Measurements from ENCODE around the gene SEPTIN6. TPM values are rescaled to one million over a fixed set of nuclear protein-coding genes. Genes with fewer than 3 reads are reported as not detected.

The SEPTIN6 gene
- total RNA-seq, 2 donors from 2014 or later = 11.5 to 18.7 TPM

DNA sequence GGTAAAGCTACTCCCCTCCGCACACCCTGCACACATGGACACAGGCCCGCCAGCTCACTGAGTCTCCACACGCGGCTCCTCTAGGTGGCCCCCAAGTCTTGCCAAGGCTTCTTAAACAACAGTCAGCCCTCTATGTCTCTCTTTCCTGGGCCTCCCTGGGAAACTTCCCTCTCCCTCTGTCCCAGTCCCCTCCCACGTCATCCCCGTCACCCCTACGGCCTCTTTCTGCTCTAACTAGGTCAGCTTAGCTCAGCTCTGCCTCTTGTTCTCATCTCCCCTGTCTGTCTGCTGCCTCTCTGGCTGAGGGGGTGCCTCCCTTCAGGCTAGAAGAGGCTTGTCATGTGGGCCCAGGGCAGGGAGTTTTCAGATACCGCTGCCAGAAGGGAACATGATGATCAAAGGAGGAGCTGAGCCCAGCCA, 38.8 kb downstream of the SEPTIN6 start:
- TF ChIP-seq, protein P1, sequence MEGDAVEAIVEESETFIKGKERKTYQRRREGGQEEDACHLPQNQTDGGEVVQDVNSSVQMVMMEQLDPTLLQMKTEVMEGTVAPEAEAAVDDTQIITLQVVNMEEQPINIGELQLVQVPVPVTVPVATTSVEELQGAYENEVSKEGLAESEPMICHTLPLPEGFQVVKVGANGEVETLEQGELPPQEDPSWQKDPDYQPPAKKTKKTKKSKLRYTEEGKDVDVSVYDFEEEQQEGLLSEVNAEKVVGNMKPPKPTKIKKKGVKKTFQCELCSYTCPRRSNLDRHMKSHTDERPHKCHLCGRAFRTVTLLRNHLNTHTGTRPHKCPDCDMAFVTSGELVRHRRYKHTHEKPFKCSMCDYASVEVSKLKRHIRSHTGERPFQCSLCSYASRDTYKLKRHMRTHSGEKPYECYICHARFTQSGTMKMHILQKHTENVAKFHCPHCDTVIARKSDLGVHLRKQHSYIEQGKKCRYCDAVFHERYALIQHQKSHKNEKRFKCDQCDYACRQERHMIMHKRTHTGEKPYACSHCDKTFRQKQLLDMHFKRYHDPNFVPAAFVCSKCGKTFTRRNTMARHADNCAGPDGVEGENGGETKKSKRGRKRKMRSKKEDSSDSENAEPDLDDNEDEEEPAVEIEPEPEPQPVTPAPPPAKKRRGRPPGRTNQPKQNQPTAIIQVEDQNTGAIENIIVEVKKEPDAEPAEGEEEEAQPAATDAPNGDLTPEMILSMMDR (conservative IDR thresholded peaks at IDR 0.05) = no peak
- H3K27me3 Mint-ChIP-seq (ENCODE audit: insufficient read depth) = no peaks in the 10 kb centered on the region
- Histone ChIP-seq H3K9me3 (ENCODE audit: control insufficient read depth, low read length) (no peaks in the 10 kb centered on the region), H3K4me3 (ENCODE audit: low read length) (no peak overlapping the region), H3K27ac (ENCODE audit: low read depth, low read length) (peak overlapping the region; percentile 53), H3K27me3 (ENCODE audit: control insufficient read depth, insufficient read depth, low read length, poor library complexity, severe bottlenecking) (no peaks in the 10 kb centered on the region), H3K36me3 (ENCODE audit: control insufficient read depth, insufficient read depth, low read length) (no peaks in the 10 kb centered on the region), H3K4me1 (ENCODE audit: control insufficient read depth, insufficient read depth, low read length) (no peaks in the 10 kb centered on the region), H3K9ac (ENCODE audit: extremely low read depth, low read length, poor library complexity, severe bottlenecking) (no peak overlapping the region)
- no peak overlapping the region for H3K4me3 Mint-ChIP-seq
- H3K36me3 Mint-ChIP-seq (ENCODE audit: low read depth) = no peaks in the 10 kb centered on the region
- H3K27ac Mint-ChIP-seq = peak overlapping the region; percentile 35
- peak; percentile 64 for DNase-seq
- peaks cover 67% of the 10 kb centered on the region for H3K9me3 Mint-ChIP-seq
- H3K4me1 Mint-ChIP-seq = peaks cover 3% of the 10 kb centered on the region
- WGBS, 2 experiments (ENCODE audit: insufficient coverage in 1 of 2, insufficient read length in 1 of 2) = 78% methylated on average over 8 of the region's 8 CpGs; no CpG with 5 or more reads in 1 of the 2 experiments

DNA sequence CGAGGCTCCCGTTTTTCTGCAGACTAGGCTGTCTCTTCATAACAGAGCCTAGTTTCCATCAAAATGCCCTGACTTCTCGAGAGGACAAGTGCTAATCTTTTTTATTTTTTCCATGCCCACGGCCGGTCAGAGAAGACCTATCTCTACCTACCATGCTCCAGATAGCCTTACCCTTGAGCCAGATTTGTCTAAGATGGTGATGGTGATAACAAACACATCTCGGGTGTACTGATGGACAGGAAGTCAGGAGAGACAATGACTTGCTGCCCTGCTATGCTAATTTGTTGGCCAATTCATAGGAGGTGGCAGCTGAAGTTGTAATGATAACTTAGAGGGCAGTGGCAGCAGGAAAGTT, 44.6 kb downstream of the SEPTIN6 start:
- Histone ChIP-seq H3K4me3 (ENCODE audit: low read length) (no peak overlapping the region), H3K27me3 (ENCODE audit: control insufficient read depth, insufficient read depth, low read length, poor library complexity, severe bottlenecking) (no peaks in the 10 kb centered on the region), H3K9me3 (ENCODE audit: control insufficient read depth, low read length) (no peaks in the 10 kb centered on the region), H3K36me3 (ENCODE audit: control insufficient read depth, insufficient read depth, low read length) (no peaks in the 10 kb centered on the region), H3K27ac (ENCODE audit: low read depth, low read length) (no peak overlapping the region), H3K9ac (ENCODE audit: extremely low read depth, low read length, poor library complexity, severe bottlenecking) (no peak overlapping the region), H3K4me1 (ENCODE audit: control insufficient read depth, insufficient read depth, low read length) (no peaks in the 10 kb centered on the region)
- TF ChIP-seq, protein P1 (conservative IDR thresholded peaks at IDR 0.05) = no peak
- H3K4me1 Mint-ChIP-seq = no peaks in the 10 kb centered on the region
- no peak for DNase-seq
- no peak overlapping the region for H3K27ac Mint-ChIP-seq
- WGBS, 2 experiments (ENCODE audit: insufficient coverage in 1 of 2, insufficient read length in 1 of 2) = 93 to 100% methylated on average over 2 to 6 of the region's 6 CpGs
- peaks cover 62% of the 10 kb centered on the region for H3K9me3 Mint-ChIP-seq
- H3K4me3 Mint-ChIP-seq = no peak overlapping the region
- no peaks in the 10 kb centered on the region for H3K27me3 Mint-ChIP-seq (ENCODE audit: insufficient read depth)
- no peaks in the 10 kb centered on the region for H3K36me3 Mint-ChIP-seq (ENCODE audit: low read depth)

DNA sequence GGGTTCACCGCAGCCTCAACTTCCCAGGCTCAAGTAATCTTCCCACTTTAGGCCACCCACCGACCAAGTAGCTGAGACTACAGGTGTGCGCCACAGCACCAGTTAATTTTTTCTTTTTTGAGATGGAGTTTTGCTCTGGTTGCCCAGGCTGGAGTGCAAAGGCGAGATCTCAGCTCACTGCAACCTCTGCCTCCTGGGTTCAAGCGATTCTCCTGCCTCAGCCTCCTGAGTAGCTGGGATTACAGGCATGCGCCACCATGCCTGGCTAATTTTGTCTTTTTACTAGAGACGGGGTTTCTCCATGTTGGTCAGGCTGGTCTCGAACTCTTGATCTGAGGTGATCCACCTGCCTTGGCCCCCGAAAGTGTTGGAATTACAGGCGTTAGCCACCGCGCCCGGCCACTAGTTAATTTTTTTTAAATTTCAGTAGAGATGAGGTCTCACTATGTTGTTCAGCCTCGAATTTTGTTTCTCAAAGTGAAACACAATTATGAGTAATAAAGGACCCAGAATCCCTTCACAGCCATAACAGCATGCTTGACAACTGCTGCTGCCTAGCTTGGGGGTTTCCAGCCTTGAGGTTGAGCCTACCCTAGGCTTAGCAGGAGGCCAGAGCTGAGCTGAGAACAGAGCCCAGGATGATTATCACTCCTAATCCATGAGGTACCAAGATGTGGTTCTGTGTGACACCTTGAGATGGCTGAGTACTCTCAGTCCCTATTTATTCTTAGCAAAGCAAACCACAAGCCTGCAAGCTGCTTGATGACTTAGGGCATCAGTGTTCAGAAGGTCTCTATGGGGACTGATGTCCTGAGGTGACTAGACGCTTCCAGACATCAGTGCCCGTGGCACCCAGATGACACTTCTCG, 45.2 kb downstream of the SEPTIN6 start:
- Histone ChIP-seq H3K4me3 (ENCODE audit: low read length) (no peak overlapping the region), H3K9me3 (ENCODE audit: control insufficient read depth, low read length) (no peaks in the 10 kb centered on the region), H3K4me1 (ENCODE audit: control insufficient read depth, insufficient read depth, low read length) (no peaks in the 10 kb centered on the region), H3K36me3 (ENCODE audit: control insufficient read depth, insufficient read depth, low read length) (no peaks in the 10 kb centered on the region), H3K27me3 (ENCODE audit: control insufficient read depth, insufficient read depth, low read length, poor library complexity, severe bottlenecking) (no peaks in the 10 kb centered on the region), H3K9ac (ENCODE audit: extremely low read depth, low read length, poor library complexity, severe bottlenecking) (no peak overlapping the region), H3K27ac (ENCODE audit: low read depth, low read length) (no peak overlapping the region)
- no peaks in the 10 kb centered on the region for H3K4me1 Mint-ChIP-seq
- H3K9me3 Mint-ChIP-seq = peaks cover 59% of the 10 kb centered on the region
- no peak overlapping the region for H3K4me3 Mint-ChIP-seq
- no peaks in the 10 kb centered on the region for H3K27me3 Mint-ChIP-seq (ENCODE audit: insufficient read depth)
- TF ChIP-seq, protein P1 (conservative IDR thresholded peaks at IDR 0.05) = no peak
- H3K27ac Mint-ChIP-seq = no peak overlapping the region
- 85 to 93% methylated on average over 4 to 17 of the region's 17 CpGs for WGBS, 2 experiments (ENCODE audit: insufficient coverage in 1 of 2, insufficient read length in 1 of 2)
- DNase-seq = no peak
- H3K36me3 Mint-ChIP-seq (ENCODE audit: low read depth) = no peaks in the 10 kb centered on the region
